ENCODE measurements around the gene HSPA1A.
"Not testable (repeated sequence)": the region's sequence is repeated elsewhere in the genome, so short reads cannot be mapped to it uniquely, and the experiment has no call there.

The HSPA1A gene

DNA sequence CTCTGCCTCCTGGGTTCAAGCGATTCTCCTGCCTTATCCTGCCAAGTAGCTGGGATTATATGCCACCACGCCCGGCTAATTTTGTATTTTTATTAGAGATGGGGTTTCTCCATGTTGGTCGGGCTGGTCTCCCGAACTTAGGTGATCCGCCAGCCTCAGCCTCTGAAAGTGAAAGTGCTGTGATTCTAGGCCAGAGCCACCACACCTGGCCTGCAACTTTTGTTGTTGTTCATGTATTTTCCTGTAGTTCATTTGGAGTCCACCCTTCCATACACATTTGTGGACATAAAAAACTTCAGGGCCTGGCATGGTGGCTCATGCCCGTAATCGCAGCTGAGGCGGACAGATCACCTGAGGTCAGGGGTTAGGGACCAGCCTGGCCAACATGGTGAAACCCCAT lies 26.7 kb downstream of the HSPA1A start:
- no peak overlapping the region for H3K4me3 ChIP-seq (replicated peaks; ENCODE audit: low read depth, low read length)
- no peak for DNase-seq (ENCODE audit: low read depth)
- TF ChIP-seq, protein P1, sequence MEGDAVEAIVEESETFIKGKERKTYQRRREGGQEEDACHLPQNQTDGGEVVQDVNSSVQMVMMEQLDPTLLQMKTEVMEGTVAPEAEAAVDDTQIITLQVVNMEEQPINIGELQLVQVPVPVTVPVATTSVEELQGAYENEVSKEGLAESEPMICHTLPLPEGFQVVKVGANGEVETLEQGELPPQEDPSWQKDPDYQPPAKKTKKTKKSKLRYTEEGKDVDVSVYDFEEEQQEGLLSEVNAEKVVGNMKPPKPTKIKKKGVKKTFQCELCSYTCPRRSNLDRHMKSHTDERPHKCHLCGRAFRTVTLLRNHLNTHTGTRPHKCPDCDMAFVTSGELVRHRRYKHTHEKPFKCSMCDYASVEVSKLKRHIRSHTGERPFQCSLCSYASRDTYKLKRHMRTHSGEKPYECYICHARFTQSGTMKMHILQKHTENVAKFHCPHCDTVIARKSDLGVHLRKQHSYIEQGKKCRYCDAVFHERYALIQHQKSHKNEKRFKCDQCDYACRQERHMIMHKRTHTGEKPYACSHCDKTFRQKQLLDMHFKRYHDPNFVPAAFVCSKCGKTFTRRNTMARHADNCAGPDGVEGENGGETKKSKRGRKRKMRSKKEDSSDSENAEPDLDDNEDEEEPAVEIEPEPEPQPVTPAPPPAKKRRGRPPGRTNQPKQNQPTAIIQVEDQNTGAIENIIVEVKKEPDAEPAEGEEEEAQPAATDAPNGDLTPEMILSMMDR (IDR thresholded peaks at IDR 0.05; ENCODE audit: low read length, missing control alignments), result no peak

- TF ChIP-seq, protein P1 (IDR thresholded peaks at IDR 0.05; ENCODE audit: low read length, missing control alignments), result no peak
These were observed 29.2 kb downstream of the HSPA1A start for GRCh38 chr6:31844507-31844906.

GRCh38 chr6:31847276-31847978 lies 32.1 kb downstream of the HSPA1A start:
- DNase-seq (ENCODE audit: low read depth), result no peak
- H3K4me3 ChIP-seq (replicated peaks; ENCODE audit: low read depth, low read length), result no peak overlapping the region
- TF ChIP-seq, protein P1 (IDR thresholded peaks at IDR 0.05; ENCODE audit: low read length, missing control alignments), result no peak

More at GRCh38 chr6:31844507-31844906, 29.2 kb downstream of the HSPA1A start:
- no peak for DNase-seq (ENCODE audit: low read depth)
- no peak overlapping the region for H3K4me3 ChIP-seq (replicated peaks; ENCODE audit: low read depth, low read length)

DNA sequence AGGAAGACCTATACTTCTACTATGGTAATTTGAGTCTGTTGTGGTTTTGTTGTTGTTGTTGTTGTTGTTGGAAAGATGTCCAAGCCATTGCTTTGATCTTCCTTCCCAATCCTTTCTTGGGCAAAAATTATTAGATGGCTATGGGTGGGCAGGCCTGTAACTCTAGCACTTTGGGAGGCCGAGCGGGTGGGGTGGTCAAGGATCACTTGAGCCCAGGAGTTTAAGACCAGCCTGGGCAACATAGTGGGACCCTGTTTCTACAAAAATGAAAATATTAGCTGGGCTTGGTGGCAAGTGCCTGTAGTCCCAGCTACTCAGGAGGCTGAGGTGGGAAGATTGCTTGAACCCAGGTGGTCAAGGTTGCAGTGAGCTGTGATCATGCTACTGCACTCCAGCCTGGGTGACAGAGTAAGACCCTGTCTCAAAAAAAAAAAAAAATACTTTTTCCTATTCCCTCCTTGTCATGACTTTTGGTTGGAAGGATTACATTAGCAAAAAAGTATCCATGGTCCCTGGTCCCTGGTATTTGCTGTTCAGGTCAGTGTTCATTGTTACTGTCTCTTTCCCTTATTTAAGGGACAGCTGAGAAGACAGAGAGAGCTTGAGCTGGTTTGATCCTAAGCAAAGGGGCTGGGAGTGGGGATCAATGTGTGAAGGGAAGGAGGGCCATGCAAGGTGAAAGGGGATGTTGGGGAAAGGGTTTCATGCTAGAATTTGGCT lies 35.6 kb downstream of the HSPA1A start:
- no peak overlapping the region for H3K4me3 ChIP-seq (replicated peaks; ENCODE audit: low read depth, low read length)
- TF ChIP-seq, protein P1 (IDR thresholded peaks at IDR 0.05; ENCODE audit: low read length, missing control alignments), result no peak
- no peak for DNase-seq (ENCODE audit: low read depth)

GRCh38 chr6:31851485-31851832 lies 36.1 kb downstream of the HSPA1A start:
- H3K4me3 ChIP-seq (replicated peaks; ENCODE audit: low read depth, low read length), result no peak overlapping the region
- no peak for DNase-seq (ENCODE audit: low read depth)
- TF ChIP-seq, protein P1 (IDR thresholded peaks at IDR 0.05; ENCODE audit: low read length, missing control alignments), result no peak

DNA sequence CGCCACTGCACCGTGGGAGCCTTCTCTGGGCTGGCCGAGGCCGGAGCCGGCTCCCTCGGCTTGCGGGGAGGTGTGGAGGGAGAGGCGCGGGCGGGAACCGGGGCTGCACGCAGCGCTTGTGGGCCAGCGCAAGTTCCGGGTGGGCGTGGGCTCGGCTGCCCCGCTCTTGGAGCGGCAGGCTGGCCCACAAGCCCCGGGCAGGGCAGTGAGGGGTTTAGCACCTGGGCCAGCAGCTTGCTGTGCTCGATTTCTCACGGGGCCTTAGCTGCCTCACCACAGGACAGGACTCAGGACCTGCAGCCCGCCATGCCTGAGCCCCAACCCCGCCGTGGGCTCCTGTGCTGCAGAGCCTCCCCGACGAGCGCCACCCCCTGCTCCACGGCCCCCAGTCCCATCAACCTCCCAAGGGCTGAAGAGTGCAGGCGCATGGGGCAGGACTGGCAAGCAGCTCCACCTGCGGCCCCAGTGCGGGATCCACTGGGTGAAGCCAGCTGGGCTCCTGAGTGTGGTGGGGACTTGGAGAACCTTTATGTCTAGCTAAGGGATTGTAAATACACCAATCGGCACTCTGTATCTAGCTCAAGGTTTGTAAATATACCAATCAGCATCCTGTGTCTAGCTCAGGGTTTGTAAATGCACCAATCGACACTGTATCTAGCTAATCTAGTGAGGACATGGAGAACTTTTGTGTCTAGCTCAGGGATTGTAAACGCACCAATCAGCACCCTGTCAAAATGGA lies 36.8 kb downstream of the HSPA1A start:
- DNase-seq (ENCODE audit: low read depth); H3K4me3 ChIP-seq (replicated peaks; ENCODE audit: low read depth, low read length): not testable (repeated sequence)

DNA sequence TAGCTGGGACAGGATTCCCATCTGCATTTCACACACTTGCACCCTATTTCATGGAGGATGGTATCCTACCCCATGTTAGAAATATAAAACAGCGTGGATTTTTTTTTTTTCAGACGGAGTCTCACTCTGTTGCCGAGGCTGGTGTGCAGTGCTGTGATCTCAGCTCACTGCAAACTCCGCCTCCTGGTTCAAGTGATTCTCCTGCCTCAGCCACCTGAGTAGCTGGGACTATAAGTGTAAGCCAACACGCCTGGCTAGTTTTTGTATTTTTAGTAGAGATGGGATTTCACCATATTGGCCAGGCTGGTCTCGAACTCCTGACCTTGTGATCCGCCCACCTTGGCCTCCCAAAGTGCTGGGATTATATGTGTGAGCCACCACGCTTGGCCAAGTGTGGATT lies 42.4 kb downstream of the HSPA1A start:
- H3K4me3 ChIP-seq (replicated peaks; ENCODE audit: low read depth, low read length); DNase-seq (ENCODE audit: low read depth): not testable (repeated sequence)
